Panc1 (cell line): ENCODE results near the gene ERFL. TPM values are rescaled to one million over a fixed set of nuclear protein-coding genes. Genes with fewer than 3 reads are reported as not detected.

Experiments
- ATAC-seq: fragments of 200-7000 bp; cut with Tn5 transposase; 2 replicates; pipeline ENCODE4 v1.9.1; 2020; ENCODE audit warnings: mild to moderate bottlenecking, moderate library complexity
- BruUV-seq: library from RNA; stranded (reverse); fragments of 400-500 nt; replicated peaks from 2 replicates; lab custom pipeline; 2021; lab: Mats Ljungman, UMichigan
- CTCF ChIA-PET: fragments of 300-600 bp; sonication (Branson Sonifier 250); formaldehyde crosslinking; loops from one replicate; lab custom pipeline; 2022; ENCODE audit warnings: antibody characterized with exemption; lab: Charles Lee
- POLR2A ChIA-PET: fragments of 300-600 bp; sonication (Branson Sonifier 250); formaldehyde crosslinking; loops from one replicate; lab custom pipeline; 2022; ENCODE audit warnings: antibody characterized with exemption; lab: Charles Lee
- DNase-seq: peaks from one replicate; pipeline ENCODE4 v3.0.0-alpha.2; 2010; ENCODE audit warnings: low read depth, low spot score
- H3K27ac ChIP-seq: 2 replicates; pipeline ENCODE4 v1.5.1; 2011; ENCODE audit warnings: mild to moderate bottlenecking, low read length, inconsistent platforms
- H3K27me3 ChIP-seq: fragments of 200-500 bp; sonication (Bioruptor generic); 2 replicates; pipeline ENCODE4 v1.6.0; 2014; ENCODE audit warnings: low read length, inconsistent platforms; ENCODE audit not compliant: control insufficient read depth, insufficient read depth
- H3K36me3 ChIP-seq: fragments of 200-500 bp; sonication (Bioruptor generic); 2 replicates; pipeline ENCODE4 v1.5.1; 2014; ENCODE audit warnings: inconsistent platforms, mild to moderate bottlenecking, low read length, moderate library complexity; ENCODE audit not compliant: control insufficient read depth, insufficient read depth
- H3K4me1 ChIP-seq: 2 replicates; pipeline ENCODE4 v1.5.1; 2011; ENCODE audit warnings: inconsistent platforms, mild to moderate bottlenecking, low read length, moderate library complexity; ENCODE audit not compliant: control insufficient read depth, insufficient read depth
- H3K4me3 ChIP-seq, 2 experiments: 2 replicates each; pipeline ENCODE4 v1.5.1; 2011 to 2012; ENCODE audit warnings: low read depth in 2 of 2, low read length in 2 of 2, mild to moderate bottlenecking in 2 of 2, inconsistent platforms in 1 of 2, moderate library complexity in 1 of 2
- H3K9me3 ChIP-seq: fragments of 200-500 bp; sonication (Bioruptor generic); 2 replicates; pipeline ENCODE4 v1.5.1; 2014; ENCODE audit warnings: low read depth, mild to moderate bottlenecking, inconsistent platforms, low read length, moderate library complexity; ENCODE audit not compliant: control insufficient read depth, insufficient read depth
- CTCF ChIP-seq: fragments of 450-650 bp; IDR thresholded peaks from 2 replicates; pipeline ENCODE4 v1.5.1; 2017; ENCODE audit warnings: mild to moderate bottlenecking
- POLR2AphosphoS5 ChIP-seq: IDR thresholded peaks from 2 replicates; pipeline ENCODE4 v1.6.1; 2012; ENCODE audit warnings: mild to moderate bottlenecking, low read depth, low read length, moderate library complexity
- REST ChIP-seq, 2 experiments: IDR thresholded peaks; 2 replicates each; pipeline ENCODE4 v1.6.1; 2011 to 2012; ENCODE audit warnings: low read depth in 2 of 2, control low read depth in 1 of 2, low read length in 1 of 2, mild to moderate bottlenecking in 1 of 2, moderate library complexity in 1 of 2; ENCODE audit not compliant: insufficient read depth in 1 of 2
- SIN3A ChIP-seq: IDR thresholded peaks from 2 replicates; pipeline ENCODE4 v1.6.1; 2012; ENCODE audit warnings: low read depth, mild to moderate bottlenecking, low read length, moderate library complexity, borderline replicate concordance; ENCODE audit not compliant: insufficient read depth
- TCF7L2 ChIP-seq: IDR thresholded peaks from 2 replicates; pipeline ENCODE4 v1.6.1; 2011; ENCODE audit warnings: mild to moderate bottlenecking, low read depth, low read length, inconsistent platforms
- in situ Hi-C: cut with HindIII; loops from 2 replicates; pipeline ENCODE4 v1.10.0; 2016; ENCODE audit warnings: low sequenced_read_pairs, low pct_unique_long_range_greater_than_20kb
- intact Hi-C: fragments of 100-400 bp; cut with micrococcal nuclease; formaldehyde crosslinking; loops from one replicate; pipeline ENCODE4 v1.10.0; 2022; ENCODE audit not compliant: unreplicated experiment
- total RNA-seq: library from RNA; stranded (reverse); gene quantifications from one replicate; pipeline ENCODE4 v1.2.1, GENCODE V29; 2021; ENCODE audit not compliant: unreplicated experiment

Gene ERFL
- total RNA-seq, 1 experiment from 2014 or later, result 0.18 TPM

DNA sequence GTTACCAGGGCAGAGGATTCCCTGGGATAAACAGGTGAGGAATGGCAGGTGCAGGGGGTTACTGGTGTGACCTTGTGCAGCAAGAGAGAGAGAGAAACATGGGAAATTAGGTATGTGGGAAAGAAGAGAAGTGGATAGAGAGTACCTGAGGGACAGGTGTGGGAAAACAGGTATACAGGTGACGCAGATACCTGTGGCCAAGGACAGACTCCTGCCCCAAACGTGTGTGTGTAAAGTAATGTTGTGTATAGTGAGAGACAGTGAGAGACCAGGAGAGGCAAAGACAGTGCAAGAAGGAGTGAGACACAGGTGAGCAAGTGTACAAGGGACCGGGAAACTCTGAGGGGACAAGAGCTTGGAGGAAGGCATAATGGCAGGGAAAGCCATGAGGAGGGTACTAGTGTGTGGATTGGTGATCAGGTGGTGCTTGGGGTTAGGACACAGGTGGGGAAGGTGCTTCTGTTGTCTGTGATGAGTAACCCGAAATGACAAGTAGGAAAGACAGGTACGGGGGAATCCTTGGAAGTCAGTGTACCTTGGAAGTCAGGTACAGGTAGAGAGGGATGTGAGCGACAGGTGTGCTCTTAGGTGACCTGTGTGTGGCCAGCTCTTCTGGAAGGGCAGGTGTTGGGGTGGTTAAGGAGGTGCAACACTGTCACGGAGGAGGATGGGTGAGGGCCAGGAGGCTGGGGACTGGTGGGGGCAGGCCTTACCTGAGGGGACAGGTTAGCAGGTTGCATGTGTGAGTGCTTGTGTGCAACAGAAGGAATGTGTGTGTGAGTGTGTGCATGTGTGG, 2.8 kb downstream of the ERFL start:
- no peaks in the 10 kb centered on the region for H3K9me3 ChIP-seq
- ChIA-PET POLR2A (no interaction called here), CTCF (interaction anchor here (0.5 kb wide), 1 partner anchor 9 kb away, joined by 4 read pairs; no protein-coding TSS in a partner anchor)
- no peak overlapping the region for H3K27ac ChIP-seq
- no peak for DNase-seq
- no peaks in the 10 kb centered on the region for H3K36me3 ChIP-seq
- intact Hi-C loops (no loop called here), in situ Hi-C loops (no loop called here)
- peaks cover 3% of the 10 kb centered on the region; the same call in 1 of the 2 replicates for H3K27me3 ChIP-seq
- no TSS peak for BruUV-seq
- no peak for ATAC-seq
- H3K4me3 ChIP-seq, result no peak overlapping the region
- TF ChIP-seq SIN3A, result no peak
- no peak for TF ChIP-seq REST (IDR thresholded peaks at IDR 0.05; ENCODE audit: insufficient read depth in 1 of 2, low read depth in 2 of 2, low read length in 1 of 2)
- TF ChIP-seq POLR2AphosphoS5, result no peak
- TF ChIP-seq CTCF, result no peak
- TF ChIP-seq TCF7L2, result no peak
- H3K4me1 ChIP-seq, result no peaks in the 10 kb centered on the region; the same call in 1 of the 2 replicates

DNA sequence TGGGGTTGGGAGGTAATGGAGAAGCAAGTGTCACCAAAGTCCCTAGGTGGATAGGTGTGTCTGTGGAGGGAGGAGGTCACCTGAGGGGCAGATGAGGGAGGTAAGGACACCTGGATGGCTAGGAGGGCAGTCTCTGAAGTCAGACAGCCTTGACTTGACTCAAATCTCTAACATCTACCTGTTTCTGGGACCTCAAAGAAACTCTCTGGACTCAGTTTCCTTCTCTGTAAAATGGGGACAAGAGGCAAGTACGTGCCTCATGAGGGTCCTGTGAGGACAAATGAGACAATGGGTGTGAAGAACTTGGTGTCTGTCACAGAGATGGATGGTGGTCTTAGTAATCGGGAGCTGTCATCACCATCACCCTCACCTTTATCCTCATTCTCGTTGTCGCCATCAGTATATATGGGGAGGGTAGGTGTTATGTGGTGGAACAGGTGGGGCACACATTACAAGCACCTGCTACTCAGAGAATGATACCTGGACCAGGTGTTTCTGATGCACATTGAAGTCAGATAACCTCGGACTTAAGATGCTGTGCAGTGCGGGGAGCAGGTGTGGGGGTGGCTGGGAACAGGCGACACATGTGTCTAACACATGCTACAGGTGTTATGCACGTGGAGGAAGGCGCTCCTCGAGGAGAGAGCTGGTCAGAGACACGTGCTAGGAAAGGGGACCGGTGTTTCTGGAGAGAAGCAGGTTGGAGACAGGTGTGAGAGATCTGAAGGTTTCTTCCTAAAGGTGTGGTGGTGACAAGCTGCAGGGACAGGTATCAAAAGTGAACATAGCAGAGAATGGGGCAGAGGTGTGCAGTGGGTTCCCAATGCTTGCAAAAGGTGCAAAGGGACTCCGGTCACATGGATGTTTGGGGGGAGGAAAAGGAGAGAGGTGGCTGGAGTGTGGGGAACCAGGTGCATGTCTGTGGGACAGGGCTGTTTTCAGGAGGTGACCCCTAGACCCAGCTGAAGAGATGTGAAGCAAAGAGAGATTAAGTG, 3.8 kb downstream of the ERFL start:
- Histone ChIP-seq H3K4me1 (no peaks in the 10 kb centered on the region; the same call in 1 of the 2 replicates), H3K4me3 (no peak overlapping the region), H3K27ac (no peak overlapping the region), H3K9me3 (no peaks in the 10 kb centered on the region), H3K36me3 (no peaks in the 10 kb centered on the region), H3K27me3 (no peaks in the 10 kb centered on the region)
- ChIA-PET POLR2A (interaction anchor here (0.6 kb wide), 1 partner anchor 1758 kb away, joined by 10 read pairs; no protein-coding TSS in a partner anchor), CTCF (interaction anchor here (0.5 kb wide), 1 partner anchor 10 kb away, joined by 4 read pairs; no protein-coding TSS in a partner anchor)
- no peak for DNase-seq
- no TSS peak for BruUV-seq
- no peak for ATAC-seq
- intact Hi-C loops, result no loop called here
- in situ Hi-C loops, result no loop called here
- no peak for TF ChIP-seq TCF7L2
- no peak for TF ChIP-seq REST (IDR thresholded peaks at IDR 0.05; ENCODE audit: insufficient read depth in 1 of 2, low read depth in 2 of 2, low read length in 1 of 2)
- TF ChIP-seq POLR2AphosphoS5, result no peak
- no peak for TF ChIP-seq CTCF
- no peak for TF ChIP-seq SIN3A
